ENCODE measurements around the gene RBFOX2.
"Not testable (repeated sequence)": the region's sequence is repeated elsewhere in the genome, so short reads cannot be mapped to it uniquely, and the experiment has no call there.

The RBFOX2 gene

GRCh38 chr22:35752863-35753189 is 275.8 kb downstream of the RBFOX2 start:
- DNase-seq: no peak

GRCh38 chr22:35752006-35752862 is 276.4 kb downstream of the RBFOX2 start:
- peak; percentile 50 for DNase-seq

- no peak for DNase-seq
These were observed 278.8 kb downstream of the RBFOX2 start for GRCh38 chr22:35749808-35750207.

GRCh38 chr22:35746946-35747703 is 281.5 kb downstream of the RBFOX2 start:
- no peak for DNase-seq

GRCh38 chr22:35746248-35746647 is 282.4 kb downstream of the RBFOX2 start:
- DNase-seq: no peak

GRCh38 chr22:35743326-35743860 is 285.2 kb downstream of the RBFOX2 start:
- DNase-seq: no peak

- DNase-seq: no peak
These were observed 286.1 kb downstream of the RBFOX2 start for GRCh38 chr22:35742342-35743100.

- no peak for DNase-seq
These were observed 288.0 kb downstream of the RBFOX2 start for GRCh38 chr22:35740616-35741015.

- no peak for DNase-seq
These were observed 288.7 kb downstream of the RBFOX2 start for GRCh38 chr22:35739931-35740380.

GRCh38 chr22:35739076-35739930 is 289.3 kb downstream of the RBFOX2 start:
- no peak for DNase-seq

GRCh38 chr22:35737886-35738285 is 290.7 kb downstream of the RBFOX2 start:
- DNase-seq: not testable (repeated sequence)

- no peak for DNase-seq
These were observed 291.9 kb downstream of the RBFOX2 start for GRCh38 chr22:35736701-35737100.

- no peak for DNase-seq
These were observed 292.5 kb downstream of the RBFOX2 start for GRCh38 chr22:35736166-35736565.

GRCh38 chr22:35735542-35735941 is 293.1 kb downstream of the RBFOX2 start:
- no peak for DNase-seq

- no peak for DNase-seq
These were observed 294.2 kb downstream of the RBFOX2 start for GRCh38 chr22:35734517-35734827.

GRCh38 chr22:35733791-35734516 is 294.7 kb downstream of the RBFOX2 start:
- DNase-seq: no peak

- DNase-seq: no peak
These were observed 295.6 kb downstream of the RBFOX2 start for GRCh38 chr22:35733036-35733435.

GRCh38 chr22:35732116-35732515 is 296.5 kb downstream of the RBFOX2 start:
- no peak for DNase-seq

- DNase-seq: no peak
These were observed 297.3 kb downstream of the RBFOX2 start for GRCh38 chr22:35731321-35731720.

- DNase-seq: no peak
These were observed 299.3 kb downstream of the RBFOX2 start for GRCh38 chr22:35729309-35729698.

- peak; percentile 58 for DNase-seq
These were observed 299.9 kb downstream of the RBFOX2 start for GRCh38 chr22:35728639-35729308.
